Left renal cortex interstitium (tissue), 4 donors: Measurements from ENCODE around the gene TH. TPM values are rescaled to one million over a fixed set of nuclear protein-coding genes. Genes with fewer than 3 reads are reported as not detected.
A peak's percentile ranks its signal among the peaks of the same experiment; 100 is the strongest.

Experiments used
- DNase-seq, 4 donors: peaks; one replicate each; pipeline ENCODE4 v3.0.0-alpha.2; 2013; ENCODE audit warnings: low read depth in 4 of 4, low spot score in 2 of 4, missing footprints in 1 of 4
- polyA plus RNA-seq, 4 donors: library from polyadenylated mRNA; unstranded; fragments of 120-200 nt; gene quantifications; one replicate each; pipeline ENCODE4 v1.2.1, GENCODE V29; 2013; ENCODE audit not compliant: insufficient read length in 4 of 4

The TH gene
- 1 to 10 TPM in 2 of 4 donors, under 1 TPM in 2; 0.66 to 2.4 (median 1.0) TPM for polyA plus RNA-seq

- DNase-seq: no peak
Observed at GRCh38 chr11:2171591-2172003, at the start of gene TH. Gene TH (minus strand): TSS chr11:2171815. CDS start chr11:2171786, 29 bp downstream.

GRCh38 chr11:2221024-2221423 is 49.4 kb upstream of the TH start:
- no peak for DNase-seq

GRCh38 chr11:2220173-2220771 is 48.7 kb upstream of the TH start:
- DNase-seq: no peak

- DNase-seq: no peak
Observed at GRCh38 chr11:2219318-2220017, 47.9 kb upstream of the TH start.

- DNase-seq: no peak
Observed at GRCh38 chr11:2218031-2218633, 46.5 kb upstream of the TH start.

- no peak for DNase-seq
Observed at GRCh38 chr11:2217211-2218030, 45.8 kb upstream of the TH start.

GRCh38 chr11:2216400-2217064 is 44.9 kb upstream of the TH start:
- DNase-seq: no peak

- DNase-seq: no peak
Observed at GRCh38 chr11:2215561-2216399, 44.2 kb upstream of the TH start.

GRCh38 chr11:2215230-2215560 is 43.6 kb upstream of the TH start:
- no peak for DNase-seq

- no peak for DNase-seq
Observed at GRCh38 chr11:2214527-2215229, 43.1 kb upstream of the TH start.

GRCh38 chr11:2213890-2214526 is 42.4 kb upstream of the TH start:
- no peak for DNase-seq

- no peak for DNase-seq
Observed at GRCh38 chr11:2213384-2213842, 41.8 kb upstream of the TH start.

- no peak for DNase-seq
Observed at GRCh38 chr11:2212411-2213251, 41.0 kb upstream of the TH start.

- peak in 1 of 4 donors; percentile 51 for DNase-seq
Observed at GRCh38 chr11:2211113-2211971, 39.7 kb upstream of the TH start.

- no peak for DNase-seq
Observed at GRCh38 chr11:2210366-2211112, 38.9 kb upstream of the TH start.

- no peak for DNase-seq
Observed at GRCh38 chr11:2209900-2210321, 38.3 kb upstream of the TH start.
